SK-N-DZ (cell line): Measurements from ENCODE around the gene ULBP2. TPM values are rescaled to one million over a fixed set of nuclear protein-coding genes. Genes with fewer than 3 reads are reported as not detected.

Source experiments
- DNase-seq: peaks from one replicate; pipeline ENCODE4 v3.0.0-alpha.2; 2015; ENCODE audit warnings: low spot score
- polyA plus RNA-seq, 2 experiments: library from polyadenylated mRNA; depleted of rRNA; stranded (reverse); fragments of >200 nt; gene quantifications; 2 replicates each; pipeline ENCODE4 v1.2.3, GENCODE V29; 2014

Gene ULBP2
- polyA plus RNA-seq (2014; cell fraction: cytosol; rRNA removed), result 2.0 and 2.6 TPM in 2 replicates
- 1.7 and 2.3 TPM in 2 replicates for polyA plus RNA-seq (2014; cell fraction: nucleus; rRNA removed)

GRCh38 chr6:149941583-149942460 lies at the start of gene ULBP2:
Gene ULBP2, plus strand, starts transcription at chr6:149942014. Its CDS starts 59 bp downstream, at chr6:149942073.
- DNase-seq, result peak; percentile 79

- no peak for DNase-seq
These were observed 46.7 kb upstream of the ULBP2 start for GRCh38 chr6:149895048-149895590.

- DNase-seq, result no peak
These were observed 46.0 kb upstream of the ULBP2 start for GRCh38 chr6:149895833-149896271.

DNA sequence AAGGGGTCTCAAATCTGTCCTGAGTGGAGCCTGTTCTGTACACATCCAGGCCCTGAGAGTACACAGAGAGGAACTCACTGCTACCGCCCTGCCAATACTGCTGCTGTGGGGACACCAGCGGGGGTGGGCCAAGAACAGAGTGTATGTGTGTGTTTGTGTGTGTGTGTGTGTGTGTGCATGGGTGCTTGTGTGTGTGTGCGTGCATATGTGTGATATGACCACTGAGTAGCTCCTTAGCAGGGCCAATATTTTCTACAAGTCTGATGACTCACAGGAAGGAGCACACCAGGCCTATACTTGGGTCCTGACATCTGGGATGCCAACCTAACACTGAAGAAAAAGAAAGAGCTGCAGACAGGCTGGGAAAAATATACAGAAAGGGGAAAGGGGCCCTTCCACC lies 45.3 kb upstream of the ULBP2 start:
- DNase-seq, result no peak

DNA sequence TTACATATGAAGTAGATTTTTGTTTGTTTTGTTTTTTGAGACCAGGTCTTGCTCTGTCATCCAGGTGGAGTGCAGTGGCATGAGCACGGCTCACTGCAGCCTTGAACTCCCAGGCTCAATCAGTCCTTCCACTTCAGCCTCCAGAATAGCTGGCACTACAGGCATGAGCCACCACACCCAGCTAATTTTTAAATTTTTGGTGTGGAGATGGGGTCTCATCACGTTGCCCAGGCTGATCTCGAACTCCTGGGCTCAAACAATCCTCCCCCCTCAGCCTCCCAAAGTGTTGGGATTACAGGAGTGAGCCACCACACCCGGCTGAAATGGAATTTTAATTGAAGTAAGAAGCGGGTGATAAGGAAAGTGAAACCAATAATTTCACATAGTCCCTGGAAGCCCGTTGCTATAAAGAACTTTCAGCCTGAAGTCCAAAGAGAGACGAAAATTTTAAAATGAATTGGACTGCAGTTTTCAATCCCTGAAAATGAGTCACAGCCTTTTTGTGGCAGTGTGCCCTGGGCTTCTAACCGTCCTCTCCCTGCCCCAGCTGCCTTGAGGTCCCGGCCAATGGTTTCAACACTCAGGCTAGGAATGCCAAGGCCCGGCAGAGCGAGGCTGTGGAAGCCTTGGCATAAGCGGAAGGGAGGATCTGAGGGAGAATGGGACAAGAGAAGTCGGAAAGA lies 44.7 kb upstream of the ULBP2 start:
- no peak for DNase-seq

DNA sequence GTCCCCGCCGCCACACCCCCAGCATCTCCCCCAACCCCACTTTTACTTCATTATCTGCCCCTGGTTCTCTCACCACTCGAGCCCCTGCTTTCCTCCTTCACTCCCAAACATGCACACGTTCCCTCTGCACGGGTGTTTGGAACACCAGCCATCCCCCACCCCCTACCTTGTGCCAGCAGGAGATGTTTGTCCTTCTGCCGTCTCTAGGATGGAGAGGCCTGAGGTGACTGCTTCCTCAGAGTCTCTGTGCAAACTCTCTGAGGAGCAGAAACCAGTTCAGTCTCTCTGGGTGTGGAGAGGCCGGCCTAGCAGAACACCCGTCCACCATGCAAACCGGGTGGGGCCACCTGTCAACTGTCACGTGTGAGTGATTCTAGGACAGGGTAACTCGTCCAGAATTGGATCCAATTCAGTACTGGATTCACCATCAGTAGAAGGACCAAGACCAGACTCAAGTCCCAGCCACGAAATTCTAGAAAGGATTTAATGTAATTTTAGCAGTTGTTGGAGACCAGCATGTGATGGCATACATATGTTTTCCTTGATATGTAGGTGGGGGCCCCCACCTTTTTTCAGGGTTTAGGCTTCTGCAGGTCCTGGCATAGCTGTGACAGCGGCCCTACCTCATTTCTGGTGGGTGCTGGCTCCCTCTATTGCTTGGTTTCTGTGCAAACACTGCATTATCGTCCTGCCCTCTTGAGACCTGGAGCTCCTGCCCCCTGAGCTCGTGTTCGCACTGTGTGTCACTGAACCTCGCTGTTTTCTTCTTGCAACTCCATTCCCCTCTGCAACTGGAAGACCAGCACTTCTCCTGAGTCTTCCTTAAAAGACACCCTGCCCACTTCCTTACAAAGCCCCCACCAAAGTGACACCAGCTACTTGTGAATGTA lies 43.7 kb upstream of the ULBP2 start, which contains the start of gene RAET1E:
Gene RAET1E (minus strand): TSS at position 259 of the 890 bp plus-strand sequence. CDS start 7,212 bp downstream, outside the sequence.
- DNase-seq, result no peak

DNA sequence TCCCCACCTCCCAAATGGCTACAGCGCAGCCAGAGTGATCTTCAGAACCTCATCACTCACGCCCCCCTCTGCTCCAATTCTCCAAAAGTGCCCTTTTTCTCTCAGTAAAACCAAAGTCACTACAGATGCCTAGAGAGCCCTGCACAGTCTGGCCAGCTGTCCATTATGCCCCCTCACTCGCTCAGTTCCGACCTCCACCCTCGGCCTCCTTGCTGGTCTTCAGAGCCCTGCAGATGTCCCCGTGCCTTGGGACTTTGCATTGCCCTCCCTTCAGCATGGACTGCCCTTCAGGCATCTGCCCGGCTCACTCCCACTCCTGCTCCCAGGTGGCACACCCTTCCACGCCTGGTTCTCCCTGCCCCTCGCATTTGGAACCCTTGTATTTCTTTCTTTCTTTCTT lies 42.8 kb upstream of the ULBP2 start:
- no peak for DNase-seq

GRCh38 chr6:149899486-149899885 lies 42.3 kb upstream of the ULBP2 start:
- DNase-seq, result no peak

DNA sequence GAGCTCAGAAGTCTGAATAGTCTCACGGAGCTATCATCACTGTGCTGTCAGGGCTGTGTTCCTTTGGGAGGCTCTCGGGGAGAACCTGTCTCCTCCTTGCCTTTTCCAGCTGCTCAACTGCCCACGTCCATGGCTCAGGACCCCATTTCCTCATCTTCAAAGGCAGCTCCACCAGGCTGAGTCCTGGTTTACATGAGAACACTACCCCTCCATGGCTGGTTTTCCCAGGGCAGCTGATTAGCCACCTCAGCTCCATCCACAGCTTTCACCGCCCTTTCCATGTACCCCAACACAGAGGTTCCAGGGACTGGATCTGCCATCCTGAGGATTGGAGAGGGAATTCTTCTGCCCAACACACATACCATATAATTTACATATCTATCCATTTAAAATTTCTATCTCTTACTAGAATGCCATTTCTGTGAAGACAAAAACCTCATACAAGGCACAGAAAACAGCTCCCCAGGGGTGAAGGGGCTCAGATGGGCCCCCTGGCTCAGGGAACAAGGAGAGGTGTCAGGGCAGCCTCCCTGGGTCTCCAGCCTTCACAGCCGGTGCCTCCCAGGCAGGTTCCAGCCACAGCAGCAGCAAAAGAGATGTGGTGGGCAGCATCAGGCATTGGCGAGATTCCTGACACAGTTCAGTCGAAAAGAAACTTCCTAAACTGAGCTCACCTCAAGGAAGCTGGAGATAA lies 41.7 kb upstream of the ULBP2 start:
- DNase-seq, result no peak

GRCh38 chr6:149900620-149901443 lies 41.0 kb upstream of the ULBP2 start:
- DNase-seq, result no peak

DNA sequence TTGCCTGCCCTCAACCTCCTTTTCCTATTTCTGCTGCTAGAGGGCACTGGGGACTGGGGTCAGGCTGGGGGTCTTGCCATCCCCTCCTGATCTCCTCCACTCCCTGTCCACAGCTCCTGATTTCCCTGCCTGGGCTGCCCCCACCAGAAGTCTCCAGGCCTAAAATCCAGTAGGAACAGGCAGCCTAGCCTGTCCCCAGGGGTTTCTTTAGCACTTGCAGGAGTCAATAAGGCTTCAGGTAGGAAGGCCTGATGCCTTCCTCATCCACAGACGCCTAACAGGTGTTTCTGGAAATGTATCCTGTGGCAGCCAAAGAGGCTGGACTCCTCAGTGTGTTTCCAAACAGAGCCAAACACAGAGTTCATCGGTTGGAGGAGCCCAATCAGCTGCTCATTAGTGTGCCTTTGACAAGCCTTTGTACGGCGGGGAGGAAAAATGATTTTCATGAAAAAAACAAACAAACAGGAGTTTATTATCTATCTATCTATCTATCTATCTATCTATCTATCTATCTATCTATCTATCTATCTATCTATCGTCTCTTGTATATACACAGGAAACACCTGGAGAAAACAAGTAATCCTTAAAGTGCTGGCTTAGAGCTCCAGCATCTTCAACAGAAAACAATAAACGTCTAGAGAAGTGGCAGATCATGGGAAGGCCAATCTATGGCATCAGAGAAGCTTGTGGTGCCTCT lies 40.2 kb upstream of the ULBP2 start:
- no peak for DNase-seq

DNA sequence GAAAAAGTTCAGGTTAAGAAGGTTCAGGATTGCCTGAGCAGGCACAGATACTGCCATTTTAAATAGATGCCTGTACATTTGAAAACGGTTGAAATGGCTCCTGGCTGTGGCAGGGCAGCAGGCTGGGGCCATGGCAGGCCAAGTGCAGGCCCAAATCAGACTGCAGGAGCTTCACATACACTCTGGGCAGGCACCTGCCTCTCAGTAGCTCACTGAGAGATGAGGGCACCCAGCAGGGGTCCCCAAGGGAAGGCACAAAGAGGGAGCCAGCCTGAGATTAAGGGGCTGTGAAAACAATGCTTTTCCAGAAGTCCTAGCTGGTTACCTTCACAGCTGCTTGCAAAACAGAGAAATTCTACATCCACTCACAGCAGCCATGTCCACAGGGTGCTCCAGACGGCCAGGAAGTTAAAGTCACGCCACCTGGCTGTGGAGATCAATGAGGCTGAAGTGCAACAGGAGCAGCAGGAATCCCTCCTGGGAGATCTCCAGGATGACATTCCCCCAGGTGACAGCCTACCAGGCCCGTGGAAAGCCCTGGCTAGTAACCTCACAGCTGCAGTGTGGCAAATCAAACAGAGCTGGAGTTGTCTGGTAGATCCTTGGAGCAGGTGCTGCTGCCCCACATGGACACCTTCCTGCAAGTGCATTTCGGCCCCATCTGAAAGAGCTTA lies 37.7 kb upstream of the ULBP2 start:
- no peak for DNase-seq

- no peak for DNase-seq
These were observed 37.0 kb upstream of the ULBP2 start for GRCh38 chr6:149904661-149905370.

DNA sequence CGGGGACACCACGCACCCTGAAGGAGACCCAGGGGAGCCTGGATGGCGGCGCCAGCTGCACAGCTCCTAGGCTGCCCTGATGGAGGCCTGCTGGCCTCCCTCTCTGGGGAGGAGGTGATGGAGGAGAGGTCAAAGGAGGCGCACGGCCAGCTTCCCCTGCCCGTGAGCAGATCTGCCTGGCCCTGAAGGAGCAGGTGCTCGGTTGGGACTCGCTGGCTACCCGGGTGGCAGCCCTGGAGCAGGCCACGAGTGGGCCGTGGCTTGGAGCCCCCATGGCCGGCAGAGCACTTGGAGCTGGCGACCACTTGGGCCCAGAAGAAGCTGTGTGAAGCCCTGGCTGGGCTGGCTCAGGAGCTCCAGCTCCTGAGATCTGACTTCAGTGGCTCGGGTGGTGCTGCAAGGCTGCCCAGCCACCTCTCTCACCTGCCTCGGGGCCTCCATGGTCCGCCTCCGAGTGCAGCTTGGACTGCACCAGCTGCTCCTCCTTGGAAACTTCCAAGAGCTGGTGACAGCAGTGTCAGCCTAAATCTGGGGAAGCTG lies 36.4 kb upstream of the ULBP2 start:
- DNase-seq, result no peak

- DNase-seq, result no peak
These were observed 35.9 kb upstream of the ULBP2 start for GRCh38 chr6:149905911-149906371.

GRCh38 chr6:149906405-149906804 lies 35.4 kb upstream of the ULBP2 start:
- DNase-seq, result no peak

DNA sequence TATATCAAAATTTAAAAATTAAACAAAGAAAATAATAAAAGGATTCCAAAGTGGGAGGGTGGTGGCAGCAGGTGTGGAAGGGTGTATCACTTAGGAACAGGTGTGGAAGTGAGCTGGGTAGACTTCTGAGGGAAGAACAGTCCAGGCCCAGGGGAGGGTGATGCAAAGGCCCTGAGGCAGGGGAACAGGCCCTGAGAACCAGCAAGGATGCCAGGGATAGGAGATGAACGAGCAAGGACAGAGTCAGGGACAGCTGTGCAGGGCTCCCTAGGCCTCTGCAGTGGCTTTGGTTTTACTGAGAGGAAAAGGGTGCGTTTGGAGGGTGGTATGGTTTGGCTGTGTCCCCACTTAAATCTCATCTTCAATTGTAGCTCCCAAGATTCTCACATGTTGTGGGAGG lies 34.5 kb upstream of the ULBP2 start:
- no peak for DNase-seq
